ENCODE results near the gene BCKDK.

Gene BCKDK

GRCh38 chr16:31080035-31080629 is 28.1 kb upstream of the BCKDK start:
- DNase-seq (ENCODE audit: low read depth) = no peak

DNA sequence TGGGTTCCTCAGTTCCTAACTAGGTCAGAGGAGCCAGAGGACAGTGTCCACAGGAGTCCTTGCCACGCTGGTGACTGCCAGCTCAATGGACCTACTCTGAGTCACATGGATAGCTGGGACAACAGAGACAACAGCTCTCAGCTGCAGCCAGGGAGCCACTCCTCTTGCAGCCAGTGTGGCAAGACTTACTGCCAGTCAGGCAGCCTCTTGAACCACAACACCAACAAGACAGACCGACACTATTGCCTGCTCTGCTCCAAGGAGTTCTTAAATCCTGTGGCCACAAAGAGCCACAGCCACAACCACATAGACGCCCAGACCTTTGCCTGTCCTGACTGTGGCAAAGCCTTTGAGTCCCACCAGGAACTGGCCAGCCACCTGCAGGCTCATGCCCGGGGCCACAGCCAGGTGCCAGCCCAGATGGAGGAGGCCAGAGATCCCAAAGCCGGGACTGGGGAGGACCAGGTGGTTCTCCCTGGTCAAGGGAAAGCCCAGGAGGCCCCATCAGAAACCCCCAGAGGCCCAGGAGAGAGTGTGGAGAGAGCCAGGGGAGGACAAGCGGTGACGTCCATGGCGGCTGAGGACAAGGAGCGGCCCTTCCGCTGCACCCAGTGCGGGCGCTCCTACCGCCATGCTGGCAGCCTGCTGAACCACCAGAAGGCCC is 27.3 kb upstream of the BCKDK start:
- DNase-seq (ENCODE audit: low read depth) = no peak

DNA sequence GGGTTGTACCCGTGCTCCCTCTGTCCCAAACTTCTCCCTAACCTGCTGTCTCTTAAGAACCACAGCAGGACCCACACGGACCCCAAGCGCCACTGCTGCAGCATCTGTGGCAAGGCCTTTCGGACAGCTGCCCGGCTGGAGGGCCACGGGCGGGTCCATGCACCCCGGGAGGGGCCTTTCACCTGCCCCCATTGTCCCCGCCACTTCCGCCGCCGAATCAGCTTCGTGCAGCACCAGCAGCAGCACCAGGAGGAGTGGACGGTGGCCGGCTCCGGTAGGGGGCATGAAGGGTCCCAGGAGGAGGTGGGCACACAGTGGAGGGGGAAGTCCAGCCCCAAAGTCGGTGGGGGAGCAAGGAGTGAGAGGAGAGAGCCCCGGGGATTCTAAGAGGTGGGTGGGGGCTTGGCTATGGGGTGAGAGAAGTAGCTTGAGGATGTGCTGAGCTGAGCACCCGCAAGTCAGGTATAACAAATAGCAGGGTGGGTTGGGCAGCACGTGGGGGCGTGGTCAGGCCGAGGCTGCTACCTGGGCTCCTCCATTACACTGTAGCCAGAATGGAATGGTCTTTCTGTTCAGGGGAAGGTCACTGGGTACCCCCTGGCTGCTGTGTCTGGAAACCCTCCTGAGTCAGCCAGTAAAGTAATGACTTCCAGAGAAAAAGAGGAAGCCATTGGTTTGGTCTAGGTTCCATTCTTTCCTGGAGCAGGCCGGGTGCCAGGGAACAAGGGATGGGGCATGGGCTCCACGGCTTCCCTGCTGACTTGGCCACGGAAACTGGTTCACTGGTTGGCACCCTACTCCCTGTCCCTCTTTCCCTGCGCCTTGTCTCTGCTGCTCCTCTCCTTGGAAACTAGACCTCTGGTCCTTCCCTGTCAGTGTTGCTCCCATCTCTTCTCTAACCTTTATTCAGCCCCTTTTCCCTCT is 26.5 kb upstream of the BCKDK start:
- no peak for DNase-seq (ENCODE audit: low read depth)

GRCh38 chr16:31082368-31083045 is 25.7 kb upstream of the BCKDK start:
- DNase-seq (ENCODE audit: low read depth) = no peak

- DNase-seq (ENCODE audit: low read depth) = no peak
These were observed 25.1 kb upstream of the BCKDK start for GRCh38 chr16:31083081-31083480.

DNA sequence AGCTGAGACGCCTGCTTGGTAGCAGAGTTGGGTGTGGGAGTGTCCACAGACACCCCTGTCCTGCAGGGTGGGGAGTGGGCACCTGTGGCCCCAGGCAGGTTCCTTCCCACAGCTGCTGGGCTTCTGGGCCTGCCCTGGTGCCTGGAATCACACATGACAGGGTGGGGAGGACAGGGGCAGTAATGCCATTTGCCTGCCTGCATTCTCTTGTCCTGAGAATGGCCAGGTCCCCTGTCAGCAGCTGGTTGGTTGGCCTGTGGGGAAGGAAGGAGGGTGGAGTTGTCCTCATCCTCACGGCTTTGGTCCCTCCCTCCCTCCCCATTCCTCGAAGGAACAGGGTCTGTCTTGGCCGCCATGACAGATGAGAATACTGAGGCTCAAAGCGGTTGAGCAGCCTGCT is 24.6 kb upstream of the BCKDK start:
- DNase-seq (ENCODE audit: low read depth) = no peak

GRCh38 chr16:31083981-31084380 is 24.2 kb upstream of the BCKDK start:
- no peak for DNase-seq (ENCODE audit: low read depth)

DNA sequence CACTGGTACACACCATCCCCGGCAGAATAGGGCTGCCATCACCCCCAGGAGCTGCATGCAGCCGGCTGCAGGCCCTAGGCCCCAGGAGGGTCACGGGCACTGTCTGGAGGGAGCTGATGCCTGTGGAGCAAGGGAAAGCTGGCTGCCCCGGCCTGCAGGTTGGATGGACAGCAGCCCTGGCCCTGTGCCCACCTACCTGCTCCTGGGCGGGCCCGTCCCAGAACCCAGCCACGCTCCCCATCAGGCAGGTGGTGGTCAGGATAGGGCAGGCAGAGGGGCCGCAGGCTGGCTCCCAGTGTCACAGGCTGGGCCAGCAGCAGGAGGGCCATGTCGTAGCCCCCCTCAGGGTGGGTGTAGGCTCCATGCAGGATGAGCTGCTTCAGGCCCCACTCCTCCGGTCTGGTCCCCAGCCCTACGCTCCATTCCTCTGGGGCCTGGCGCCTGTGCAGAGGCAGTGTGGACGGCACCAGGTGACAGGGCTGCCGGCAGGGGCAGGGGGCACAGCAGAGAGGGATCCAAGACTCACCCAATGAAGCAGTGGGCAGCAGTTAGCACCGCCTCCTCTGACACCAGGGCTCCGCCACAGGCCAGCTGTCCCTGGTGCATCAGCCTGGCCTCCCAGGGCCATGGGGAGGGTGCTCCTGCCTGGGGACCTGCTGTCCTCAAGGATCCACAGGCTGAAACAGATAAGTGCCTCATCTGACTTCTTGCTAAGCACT is 23.4 kb upstream of the BCKDK start:
- no peak for DNase-seq (ENCODE audit: low read depth)

DNA sequence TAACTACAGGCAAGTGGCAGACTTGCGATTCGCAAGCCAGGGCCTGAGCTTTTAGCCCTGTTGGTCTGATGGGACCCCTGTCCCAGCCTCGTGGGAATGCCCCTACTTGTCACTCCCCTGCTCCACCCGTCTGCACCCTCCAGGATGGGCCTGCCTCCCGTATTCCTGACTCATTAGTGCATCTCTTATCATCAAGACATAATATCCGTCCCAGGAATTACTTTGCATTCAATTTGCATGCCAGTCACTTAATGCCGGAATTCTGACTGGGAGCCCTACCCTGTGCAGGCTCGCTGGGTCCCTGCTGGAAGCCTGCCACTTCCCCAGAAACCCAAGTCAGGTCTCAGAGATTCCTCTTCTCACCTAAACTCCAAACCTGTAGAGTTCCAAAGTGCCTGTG is 22.8 kb upstream of the BCKDK start:
- DNase-seq (ENCODE audit: low read depth) = no peak

DNA sequence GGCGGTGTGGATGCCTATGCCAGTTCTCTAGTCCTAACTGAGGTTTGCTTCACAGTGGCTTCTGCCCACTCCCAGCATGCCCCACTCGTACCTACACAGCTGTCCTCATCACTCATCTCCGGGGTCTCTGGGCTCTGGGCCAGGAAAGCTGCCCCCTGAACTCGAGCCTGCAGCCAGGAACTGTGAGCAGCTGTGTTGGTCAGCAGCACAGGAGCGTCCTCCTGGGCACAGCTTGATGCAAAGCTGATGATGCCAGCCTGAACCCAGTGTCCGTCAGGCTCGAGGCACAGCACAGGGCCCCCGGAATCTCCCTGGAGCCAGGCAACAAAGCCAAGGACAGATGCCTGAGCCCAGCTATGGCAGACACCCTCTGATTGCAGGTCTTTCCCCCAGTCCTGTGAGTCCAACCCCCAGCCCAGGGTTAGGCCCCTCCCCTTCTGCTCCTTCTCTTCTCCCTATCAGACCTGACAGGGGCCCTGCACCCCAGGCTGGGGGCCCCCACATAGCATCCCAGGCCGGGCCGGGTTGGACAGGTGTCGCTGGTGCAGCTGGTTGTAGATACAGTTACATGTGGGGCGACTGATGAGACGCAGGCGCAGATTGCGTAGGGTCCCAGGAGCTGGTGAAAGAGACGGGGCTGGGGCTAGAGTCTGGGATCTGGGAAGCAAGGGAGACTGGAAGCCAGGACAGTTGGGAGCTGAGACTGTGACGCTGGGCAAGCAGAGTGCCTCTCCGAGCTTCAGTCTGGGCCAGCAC is 22.1 kb upstream of the BCKDK start:
- DNase-seq (ENCODE audit: low read depth) = no peak

- no peak for DNase-seq (ENCODE audit: low read depth)
These were observed 21.6 kb upstream of the BCKDK start for GRCh38 chr16:31086629-31086906.

- no peak for DNase-seq (ENCODE audit: low read depth)
These were observed 20.7 kb upstream of the BCKDK start for GRCh38 chr16:31087481-31087880.

- no peak for DNase-seq (ENCODE audit: low read depth)
These were observed 20.2 kb upstream of the BCKDK start for GRCh38 chr16:31087971-31088370.

GRCh38 chr16:31088459-31089183 is 19.6 kb upstream of the BCKDK start, which contains the start of gene PRSS53:
Gene PRSS53 (minus strand): TSS chr16:31088943. CDS start chr16:31088809, 134 bp downstream.
- DNase-seq (ENCODE audit: low read depth) = no peak

DNA sequence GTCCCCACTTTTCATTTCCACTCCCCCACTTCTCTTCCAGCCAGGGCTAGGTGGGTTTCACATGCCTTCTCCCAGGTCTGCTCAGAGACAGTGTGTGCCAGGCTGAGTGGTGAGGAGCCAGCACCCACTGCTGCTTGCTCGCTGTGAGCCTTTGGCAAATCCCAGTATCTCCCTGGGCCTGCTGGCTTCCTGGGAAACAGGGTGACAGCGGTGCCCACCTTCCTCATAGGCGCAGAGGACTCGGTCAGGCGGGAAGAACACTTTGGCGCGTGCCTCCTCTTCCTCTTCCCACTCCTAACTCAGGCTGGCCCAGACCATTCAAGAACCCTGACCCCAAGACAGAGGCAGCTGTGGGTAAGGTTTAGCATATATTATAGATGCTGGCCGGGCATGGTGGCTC is 19.0 kb upstream of the BCKDK start:
- no peak for DNase-seq (ENCODE audit: low read depth)

DNA sequence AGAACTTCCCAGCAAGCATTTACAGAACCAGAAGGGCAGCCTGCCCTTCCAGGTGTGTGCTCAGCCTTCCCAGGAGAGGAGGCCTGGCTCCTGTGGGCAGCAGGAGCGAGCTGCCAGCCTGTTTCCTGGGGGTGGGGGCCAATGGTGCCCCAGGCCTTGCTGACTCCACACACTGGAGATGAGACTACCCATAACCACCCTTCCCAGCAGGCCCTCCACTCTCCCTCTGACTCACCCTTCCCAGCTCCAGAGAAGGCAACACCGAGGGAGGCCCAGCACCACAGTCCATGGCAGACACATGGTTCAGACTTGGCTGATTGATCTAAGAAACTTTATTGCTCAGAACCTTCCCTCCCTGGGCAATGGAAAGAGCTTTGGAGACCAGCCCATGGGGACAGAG is 17.6 kb upstream of the BCKDK start:
- DNase-seq (ENCODE audit: low read depth) = no peak

DNA sequence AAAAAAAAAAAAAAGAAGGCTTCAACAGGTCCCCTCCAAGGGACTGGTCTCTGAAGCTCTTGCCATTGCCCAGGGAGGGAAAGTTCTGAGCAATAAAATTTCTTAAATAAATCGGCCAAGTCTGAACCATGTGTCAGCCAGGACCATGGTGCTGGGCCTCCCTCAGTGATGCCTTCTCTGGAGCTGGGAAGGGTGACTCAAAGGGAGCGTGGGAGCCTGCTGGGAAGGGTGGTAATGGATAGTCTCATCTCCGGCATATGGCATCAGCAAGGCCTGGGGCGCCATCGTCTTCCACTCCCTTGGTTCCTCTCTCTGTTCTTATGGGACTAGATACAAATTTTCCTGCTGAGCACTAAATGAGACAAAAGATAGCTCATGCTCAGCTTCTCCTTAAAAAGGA is 15.9 kb upstream of the BCKDK start:
- no peak for DNase-seq (ENCODE audit: low read depth)

- DNase-seq (ENCODE audit: low read depth) = no peak
These were observed 15.0 kb upstream of the BCKDK start for GRCh38 chr16:31093132-31093703.

- no peak for DNase-seq (ENCODE audit: low read depth)
These were observed 14.1 kb upstream of the BCKDK start for GRCh38 chr16:31094088-31094423.

GRCh38 chr16:31094424-31095120 is 13.6 kb upstream of the BCKDK start, which contains the start of gene VKORC1:
Gene VKORC1 (minus strand): TSS chr16:31094797. CDS start chr16:31094729, 68 bp downstream.
- peak; percentile 77 for DNase-seq (ENCODE audit: low read depth)

Measured in activated T-helper 1 cell treated with Interleukin-2 at 50 U/mL for 16 hours (primary cell).